ENCODE data around the gene GDI2.

GRCh38 chr10:5779730-5780129 lies 33.5 kb downstream of the GDI2 start:
- TF ChIP-seq SPI1 (IDR thresholded peaks at IDR 0.05; ENCODE audit: low read depth, low read length), result no peak
- no peak for TF ChIP-seq POLR2AphosphoS5 (IDR thresholded peaks at IDR 0.05; ENCODE audit: low read depth, low read length)
